Activated CD4-positive, alpha-beta T cell treated with anti-CD3 and anti-CD28 coated beads for 24 hours (primary cell): ENCODE data around the gene FGFBP3.
"Not testable (repeated sequence)": the region's sequence is repeated elsewhere in the genome, so short reads cannot be mapped to it uniquely, and the experiment has no call there.

Experiments
- DNase-seq, 2 donors: peaks; one replicate each; pipeline ENCODE4 v3.0.0-alpha.2; 2020; ENCODE audit warnings: low read depth in 2 of 2

FGFBP3 gene

DNA sequence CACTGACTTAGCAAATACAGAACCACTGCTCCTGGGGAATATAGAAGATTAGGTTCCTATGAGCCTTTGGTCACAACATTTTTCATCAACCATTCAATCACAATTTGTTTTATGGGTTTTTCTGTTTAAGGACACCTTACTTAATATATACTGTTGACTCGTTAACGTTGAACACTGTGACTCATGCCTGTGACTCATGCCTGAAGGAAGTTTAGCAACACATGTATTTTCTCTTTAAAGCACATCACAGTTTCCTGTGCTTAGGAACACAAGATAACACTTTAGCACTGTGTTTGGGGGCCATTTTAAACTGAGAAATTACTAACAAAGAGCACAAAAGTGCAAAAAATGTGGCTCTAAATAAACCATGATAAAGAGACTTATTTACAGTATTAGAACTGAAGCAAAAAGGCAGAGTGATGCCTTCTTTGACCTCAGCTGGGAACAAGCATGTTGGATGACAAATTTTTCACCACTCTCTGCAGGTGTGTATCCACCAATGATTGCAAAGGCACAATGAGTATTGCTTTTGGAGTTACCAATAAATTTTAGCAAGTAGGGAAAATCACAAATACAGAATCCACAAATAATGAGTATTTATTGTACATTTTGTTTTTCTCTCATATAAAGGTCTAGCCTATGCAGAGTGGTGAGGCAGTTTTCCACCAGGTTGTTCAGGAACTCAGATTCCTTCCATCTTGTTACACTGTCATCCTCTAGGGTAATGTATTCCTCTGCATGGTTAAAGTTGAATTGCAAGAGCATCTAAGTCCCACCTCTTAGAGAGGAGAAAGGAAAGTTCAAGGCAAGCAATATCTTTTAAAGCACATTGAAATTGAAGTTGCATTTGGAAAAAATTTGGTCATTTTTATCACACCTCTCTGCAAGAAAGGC lies 7.3 kb downstream of the FGFBP3 start:
- DNase-seq: peak in 1 of 2 donors; percentile 31

DNA sequence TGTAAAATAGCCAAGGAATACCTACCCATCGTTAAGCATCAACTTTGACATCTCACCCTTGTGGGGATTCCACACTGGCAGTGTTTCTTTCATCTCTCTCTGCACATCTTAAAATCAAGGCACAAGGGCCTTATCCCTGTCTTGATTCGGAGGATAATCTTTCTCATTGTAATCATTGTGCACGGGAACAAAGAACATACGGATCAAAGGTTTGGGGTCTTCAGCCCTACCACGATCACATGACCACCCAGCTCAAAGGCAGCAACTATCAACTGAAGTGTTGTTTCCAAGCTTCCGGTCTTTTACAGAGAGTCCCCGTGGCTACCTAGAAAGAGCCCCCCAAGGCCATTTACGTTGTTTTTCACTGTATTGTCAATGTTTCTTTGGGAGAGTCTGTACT lies 11.9 kb downstream of the FGFBP3 start:
- DNase-seq: no peak

DNA sequence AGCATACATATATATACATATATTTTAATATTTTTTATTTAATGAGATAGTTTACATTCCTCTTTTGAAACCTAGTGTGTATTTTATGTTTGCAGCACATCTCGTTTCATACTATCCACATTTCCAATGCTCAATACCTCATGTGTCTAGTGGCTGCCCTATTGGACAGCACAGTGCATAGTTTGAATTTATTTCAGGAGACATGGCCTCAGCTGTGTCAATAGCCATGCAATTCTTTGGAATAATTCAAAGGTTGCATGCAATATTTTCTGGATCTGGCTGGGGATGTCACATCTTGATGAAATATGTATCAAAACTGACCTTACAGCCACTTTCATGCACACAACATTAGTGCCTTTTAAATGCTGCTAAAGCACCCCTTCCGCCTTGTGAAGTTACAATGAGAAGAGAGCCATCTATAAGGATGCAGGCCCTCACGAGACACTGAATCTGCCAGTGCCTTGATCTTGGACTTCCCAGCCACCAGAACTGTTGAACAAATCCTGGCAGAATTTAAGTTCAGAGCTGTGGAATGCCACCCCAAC lies 13.0 kb downstream of the FGFBP3 start:
- no peak for DNase-seq

DNA sequence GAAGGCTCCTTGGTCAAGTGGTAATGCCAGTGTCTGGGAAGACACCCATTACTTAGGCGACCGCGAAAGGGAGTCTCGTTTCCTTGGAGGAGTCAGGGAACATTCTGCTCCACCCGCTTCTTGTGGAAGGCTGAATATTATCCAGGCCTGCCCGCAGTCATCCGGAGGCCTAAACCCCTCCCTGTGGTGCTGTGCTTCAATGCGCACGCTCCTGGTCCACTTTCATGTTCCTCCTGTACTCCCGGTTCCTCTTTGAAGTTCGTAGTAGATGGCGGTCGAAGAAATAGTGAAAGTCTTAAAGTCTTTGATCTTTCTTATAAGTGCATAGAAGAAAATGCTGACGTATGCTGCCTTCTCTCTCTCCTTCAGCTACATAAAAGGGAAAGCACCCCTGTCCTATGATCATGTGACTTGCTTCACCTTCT lies 15.0 kb downstream of the FGFBP3 start:
- DNase-seq: not testable (repeated sequence)

DNA sequence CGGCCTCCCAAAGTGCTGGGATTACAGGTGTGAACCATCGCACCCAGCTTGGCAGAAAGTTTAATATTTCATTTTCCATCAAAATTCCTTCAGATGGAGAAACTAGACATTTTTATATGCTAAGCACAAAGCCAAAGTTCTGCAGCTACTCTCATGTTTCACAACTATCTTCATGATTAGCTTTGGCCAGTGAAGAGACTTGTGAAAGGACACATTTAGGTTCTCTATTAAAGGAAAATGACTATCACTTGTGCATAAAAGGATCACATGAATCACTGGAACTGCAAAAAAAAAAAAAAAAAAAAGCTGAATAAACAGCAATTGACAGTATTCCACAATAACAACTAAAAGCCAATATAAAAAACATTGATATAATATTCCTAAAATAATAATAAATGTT lies 16.2 kb downstream of the FGFBP3 start:
- no peak for DNase-seq

DNA sequence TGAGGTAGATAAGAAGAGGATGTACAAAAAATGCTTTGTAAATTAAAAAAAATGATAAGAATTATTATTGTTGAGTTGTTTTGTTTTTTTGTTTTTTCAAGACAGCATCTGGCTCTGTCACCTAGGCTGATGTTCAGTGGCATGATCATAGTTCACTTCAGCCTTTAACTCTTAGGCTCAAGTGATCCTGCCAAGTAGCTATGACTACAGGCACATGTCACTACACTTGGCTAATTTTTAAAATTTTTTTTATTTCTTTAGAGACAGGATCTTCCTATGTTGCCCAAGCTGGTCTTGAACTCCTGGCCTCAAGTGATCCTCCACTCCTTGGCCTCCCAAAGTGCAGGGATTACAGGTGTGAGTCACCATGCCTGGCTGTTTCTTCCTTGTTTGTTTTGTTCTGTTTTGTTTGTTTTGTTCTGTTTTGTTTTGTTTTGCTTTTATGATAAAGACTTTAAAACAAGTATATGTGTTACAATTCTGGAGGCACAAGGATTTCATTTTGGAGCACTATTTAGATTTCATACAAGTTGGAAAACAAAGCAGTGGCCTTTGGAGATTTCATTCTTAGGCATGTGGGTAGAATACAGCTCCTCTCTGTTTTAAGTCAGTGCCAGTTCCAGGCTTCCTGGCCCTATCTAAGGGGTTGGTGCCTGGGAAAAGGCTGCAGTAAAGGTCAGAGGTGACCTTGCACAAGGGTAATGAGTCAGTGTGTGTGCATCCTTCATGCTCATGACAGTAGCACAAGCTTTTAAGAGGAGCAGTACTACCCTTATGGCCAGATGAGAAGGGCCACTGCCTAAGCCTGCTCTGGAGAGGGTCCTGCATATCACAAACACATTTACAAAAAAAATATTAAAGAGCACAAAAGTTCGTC lies 17.9 kb downstream of the FGFBP3 start:
- no peak for DNase-seq

DNA sequence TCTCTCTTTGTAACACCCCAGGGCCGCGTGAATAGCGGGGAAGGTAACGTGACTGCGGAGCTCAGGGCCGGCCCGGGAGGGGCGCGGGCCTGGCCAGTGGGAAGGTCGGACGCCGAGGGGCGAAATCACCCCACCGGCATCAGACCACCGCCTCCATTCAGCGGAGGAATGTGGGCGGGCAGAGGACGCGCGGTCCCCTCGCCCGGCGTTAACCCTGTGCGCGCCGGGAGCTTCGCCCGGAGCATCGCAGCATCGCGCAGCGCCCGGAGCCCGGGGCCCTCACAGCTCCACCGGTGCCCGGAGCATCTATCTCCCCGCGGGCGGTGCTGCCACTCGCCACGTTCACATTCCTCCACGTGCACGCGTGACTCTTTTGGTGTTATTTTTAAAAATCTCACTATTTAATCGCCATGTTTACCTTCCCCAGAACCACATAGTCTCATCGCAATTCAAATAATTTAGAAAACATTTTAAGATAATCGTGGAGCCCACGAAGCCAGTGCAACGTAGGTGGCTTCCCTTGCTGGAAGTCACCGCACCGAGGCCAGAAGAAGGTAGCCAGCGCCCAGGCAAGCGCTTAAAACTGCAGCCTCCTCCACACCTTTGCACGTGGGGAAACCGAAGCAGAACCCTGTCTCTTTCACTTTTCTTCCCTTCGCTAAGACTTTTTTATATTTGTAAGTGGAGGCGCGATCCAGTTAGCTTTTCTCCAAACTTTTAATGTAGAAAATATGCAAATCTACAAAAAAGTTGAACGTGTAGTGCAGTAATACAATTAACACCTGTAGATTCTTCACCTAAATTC lies 21.8 kb downstream of the FGFBP3 start:
- DNase-seq: no peak

DNA sequence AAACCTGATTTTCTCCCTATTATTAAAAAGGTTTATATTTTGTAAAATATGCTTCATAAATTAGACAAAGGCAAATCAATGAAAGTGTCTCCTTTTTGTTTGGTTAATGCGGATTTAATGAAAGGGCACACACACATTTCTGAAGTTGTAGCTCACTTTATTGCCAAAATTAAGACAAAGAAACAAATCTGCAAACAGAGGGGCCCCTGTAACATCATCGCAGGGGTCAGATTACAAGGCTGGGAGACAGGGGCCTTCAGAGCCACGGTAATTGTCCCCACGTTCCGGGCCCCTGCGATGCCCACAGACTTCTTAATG lies 22.4 kb downstream of the FGFBP3 start:
- DNase-seq: no peak

DNA sequence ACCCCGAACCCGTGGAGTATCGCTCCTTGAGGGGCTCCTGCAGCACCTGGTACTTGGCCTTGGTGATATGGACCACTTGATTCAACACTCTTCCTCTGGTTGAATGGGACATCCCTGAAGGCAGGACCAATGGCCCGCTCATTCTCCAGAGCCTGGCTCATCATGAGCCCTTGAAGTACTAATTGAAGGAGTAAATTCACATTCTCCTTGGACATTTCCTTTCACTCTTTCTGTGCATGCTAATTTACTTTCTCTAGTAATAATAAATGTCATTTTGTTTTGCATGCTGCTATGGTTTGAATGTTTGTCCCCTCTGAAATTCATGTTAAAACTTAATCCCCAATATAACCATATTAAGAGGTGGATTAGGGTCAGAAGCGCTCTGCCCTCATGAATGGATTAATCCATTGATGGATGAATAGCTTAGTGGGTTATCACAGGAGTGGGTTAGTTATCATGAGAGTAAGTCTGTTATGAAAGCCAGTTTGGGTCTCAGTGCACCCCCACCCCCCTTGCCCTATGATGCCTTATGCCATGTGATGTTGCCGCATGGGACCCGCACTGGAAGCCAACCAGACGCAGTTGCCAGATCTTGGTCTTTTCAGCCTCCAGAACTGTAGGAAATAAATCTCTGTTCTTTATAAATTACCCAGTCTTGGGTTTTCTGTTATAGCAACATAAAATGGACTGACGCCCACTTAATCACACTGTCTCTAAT lies 23.8 kb downstream of the FGFBP3 start:
- no peak for DNase-seq

DNA sequence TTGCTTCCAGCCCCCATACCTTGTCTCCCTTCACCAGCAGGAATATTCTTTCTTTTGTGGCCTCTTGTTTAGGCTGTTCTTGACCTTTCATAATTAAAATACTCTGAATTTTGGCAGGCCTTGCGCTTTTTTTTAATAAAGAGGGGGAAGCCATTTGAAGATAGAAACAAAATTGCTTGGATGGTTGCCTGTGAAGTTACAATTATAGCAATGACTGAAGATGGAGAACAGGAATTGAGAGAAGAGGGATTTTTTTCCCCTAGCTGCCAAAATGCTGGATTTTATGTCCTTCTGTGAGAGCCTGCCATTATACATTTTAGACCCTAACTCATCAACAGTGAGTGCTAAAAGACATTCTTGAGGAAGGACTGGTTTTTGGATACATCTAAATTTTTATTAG lies 24.8 kb downstream of the FGFBP3 start:
- DNase-seq: no peak

DNA sequence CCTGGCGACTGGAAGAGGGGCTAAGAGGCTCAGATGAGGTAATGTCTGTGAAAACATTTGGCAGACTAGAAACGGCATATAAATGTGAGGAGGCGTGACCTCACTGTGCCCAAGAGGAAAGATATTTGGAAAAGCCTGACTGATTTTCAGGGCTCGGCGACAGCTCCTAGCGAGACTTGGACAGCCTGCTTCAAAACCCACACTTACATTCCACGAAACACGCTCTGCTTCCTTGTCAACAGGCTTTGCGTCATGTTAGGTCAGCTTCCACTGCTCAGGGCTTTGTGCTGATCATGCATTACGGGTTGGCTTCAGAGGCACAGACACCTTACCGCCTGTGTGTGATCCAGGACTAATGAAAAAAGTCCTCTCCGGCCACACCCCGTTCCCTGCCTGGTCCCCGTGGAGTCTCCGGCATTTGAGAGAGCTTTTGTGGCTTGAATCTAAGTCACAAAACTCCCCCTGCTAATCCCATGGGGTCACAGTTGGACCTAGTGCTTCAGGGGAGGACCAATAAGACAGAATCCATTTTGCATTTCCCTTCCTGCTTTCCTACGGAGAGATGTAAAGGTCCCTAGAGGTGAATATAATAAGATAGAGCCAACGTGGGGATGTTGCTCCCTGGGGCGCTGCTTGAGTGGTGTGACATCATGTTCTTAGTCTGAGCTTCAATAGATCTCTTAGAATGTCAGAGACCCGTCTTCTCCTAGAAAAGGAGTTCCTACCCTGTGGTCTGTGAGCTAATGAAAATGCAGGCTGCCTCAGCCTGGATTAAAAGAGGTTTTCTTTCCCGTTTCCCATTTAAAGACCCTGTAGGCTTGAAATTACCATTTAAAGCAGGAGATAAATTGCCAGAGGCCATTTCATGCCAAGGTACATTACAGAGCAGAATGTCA lies 25.5 kb downstream of the FGFBP3 start:
- no peak for DNase-seq

DNA sequence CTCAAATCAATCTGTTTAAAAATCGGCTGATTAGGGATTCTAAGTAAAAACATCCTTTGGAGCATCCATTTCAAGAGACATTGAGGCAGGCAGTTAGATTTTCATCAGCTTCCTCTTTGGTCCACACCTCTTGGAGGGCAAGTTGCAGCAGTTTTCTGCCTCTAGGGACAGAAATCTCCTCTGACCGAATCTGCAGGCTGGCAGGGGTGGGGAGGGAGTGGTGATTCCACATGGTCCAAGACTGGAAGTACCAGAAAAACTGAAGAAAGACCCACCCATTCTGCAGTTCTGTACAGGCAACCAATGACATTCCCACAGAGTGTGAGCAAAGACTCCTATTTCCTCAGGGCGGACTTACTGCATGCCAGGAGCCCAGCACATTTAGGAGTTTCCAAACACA lies 29.0 kb downstream of the FGFBP3 start:
- no peak for DNase-seq

DNA sequence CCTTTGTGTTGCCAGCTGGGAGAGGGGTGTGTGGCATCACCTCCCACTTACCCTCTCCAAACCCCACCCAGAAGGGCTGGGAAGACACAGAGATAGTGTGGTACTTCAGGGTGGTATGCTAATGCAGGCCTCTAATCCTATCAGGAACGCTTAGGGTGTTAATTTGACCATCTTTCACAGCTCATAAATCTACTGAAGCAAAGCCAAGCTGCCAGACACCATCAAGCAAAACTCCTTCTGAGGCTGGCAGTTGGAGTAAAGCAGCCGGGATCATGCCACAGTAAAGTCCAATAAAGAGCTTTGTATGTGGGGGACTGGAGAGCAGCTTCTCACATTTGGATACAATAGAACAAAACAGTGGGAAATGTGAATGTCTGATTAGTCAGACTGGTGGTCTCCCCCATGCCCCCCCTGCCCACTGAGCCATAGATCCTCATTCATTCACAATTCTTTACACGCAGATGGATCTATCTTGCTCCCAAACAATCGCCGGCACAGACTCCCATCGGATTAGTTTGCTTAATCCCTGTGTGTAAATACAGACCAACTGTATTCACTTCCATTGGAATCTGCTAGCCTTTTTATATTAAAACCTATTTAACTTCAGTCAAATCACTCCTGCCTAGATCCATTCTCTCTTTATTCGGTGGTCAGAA lies 29.6 kb downstream of the FGFBP3 start:
- no peak for DNase-seq

DNA sequence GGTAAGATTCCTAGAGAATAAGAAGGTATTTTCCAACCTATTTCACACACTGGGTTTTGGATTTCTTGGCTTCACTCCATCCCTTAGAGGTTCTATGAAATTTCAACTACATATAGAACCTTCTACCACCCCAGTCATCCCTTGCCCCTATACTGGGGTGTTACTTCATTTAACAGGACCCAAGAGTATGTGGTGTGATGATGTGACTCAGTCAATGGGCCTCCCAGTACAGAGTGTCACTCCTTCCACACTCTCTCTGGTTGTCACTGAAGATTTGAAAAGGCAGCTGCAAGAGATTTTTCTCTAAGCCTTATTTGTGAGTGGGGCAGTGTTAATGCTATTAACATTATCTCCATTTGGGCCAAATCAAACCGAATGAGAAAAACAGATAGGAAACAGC lies 33.5 kb downstream of the FGFBP3 start:
- no peak for DNase-seq

DNA sequence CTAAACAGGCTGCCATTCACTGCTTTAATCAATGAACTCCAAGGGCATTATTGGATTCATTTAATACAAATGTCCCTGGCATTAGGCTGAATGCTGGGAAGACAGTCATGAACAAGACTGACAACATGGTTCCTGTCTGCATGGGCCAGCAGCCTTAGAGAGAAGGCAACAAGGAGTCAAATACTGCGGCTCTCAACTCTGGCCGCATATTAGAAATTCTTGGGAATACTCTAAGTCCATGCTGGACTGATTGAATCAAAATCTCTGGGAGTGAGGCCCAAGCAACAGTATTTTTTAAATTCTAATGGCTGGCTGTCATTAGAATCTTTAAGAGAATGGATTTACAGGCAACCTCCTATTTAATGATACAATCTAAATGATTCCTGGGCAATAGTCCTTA lies 34.1 kb downstream of the FGFBP3 start:
- no peak for DNase-seq

DNA sequence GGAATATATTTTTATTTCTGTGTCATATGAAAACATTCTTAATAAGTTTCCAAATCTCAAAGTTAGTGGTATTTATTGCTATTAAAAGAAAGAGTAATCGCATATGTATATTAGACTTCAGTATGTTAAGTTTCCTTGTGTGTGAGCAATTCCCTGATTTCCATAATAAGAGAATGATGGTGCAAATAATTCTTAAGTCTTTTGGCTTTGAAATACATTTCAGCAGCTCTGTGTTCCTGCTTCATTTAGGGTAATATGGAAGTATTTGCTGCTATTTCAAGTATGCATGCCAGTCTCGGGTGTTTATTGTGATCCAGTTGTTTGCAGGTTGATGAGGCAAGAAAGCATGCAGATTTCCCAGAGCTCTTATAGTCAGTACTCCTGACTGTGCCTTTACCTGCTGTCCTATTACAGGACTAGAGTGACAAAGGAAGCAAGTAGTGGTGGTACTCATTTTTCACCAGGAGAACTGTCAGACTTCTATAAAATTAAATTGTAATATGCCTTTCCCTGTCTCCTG lies 43.7 kb downstream of the FGFBP3 start:
- DNase-seq: no peak

DNA sequence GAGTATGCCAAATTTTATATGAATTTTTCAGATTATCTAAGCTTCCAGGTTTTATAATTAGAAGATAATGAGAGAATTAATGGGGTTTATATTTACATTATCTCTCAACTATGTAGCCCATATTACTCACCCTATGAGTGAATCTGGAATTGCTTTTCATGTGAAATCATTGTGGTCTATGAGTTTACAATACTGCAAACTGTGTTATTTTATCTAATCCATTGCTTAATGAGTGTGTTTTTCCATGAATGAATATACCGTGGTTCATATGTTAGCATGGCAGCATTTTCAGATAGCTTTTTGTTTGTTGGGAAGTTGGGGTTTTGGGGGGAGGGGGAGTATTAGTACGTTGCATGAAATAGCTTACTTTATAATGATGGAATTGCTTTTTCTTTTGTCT lies 44.5 kb downstream of the FGFBP3 start:
- no peak for DNase-seq

DNA sequence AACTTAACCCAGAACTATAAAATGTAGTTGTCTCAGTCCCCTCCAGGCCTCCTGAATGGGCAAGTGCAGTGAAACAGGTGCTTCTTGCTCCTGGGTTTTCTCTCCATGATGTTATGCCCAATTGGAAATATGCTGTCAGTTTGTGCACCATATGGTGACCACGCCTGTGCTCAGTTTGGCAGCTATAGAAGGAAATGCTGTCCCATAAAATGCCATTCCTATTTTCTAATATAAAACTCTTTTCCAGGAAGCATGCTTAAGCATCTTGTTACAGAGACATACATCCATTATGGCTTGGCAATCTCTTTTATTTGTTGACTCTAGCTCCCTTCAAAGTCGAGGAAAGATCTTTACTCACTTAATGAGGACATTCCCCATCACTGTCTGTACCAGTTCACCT lies 45.2 kb downstream of the FGFBP3 start:
- DNase-seq: no peak

DNA sequence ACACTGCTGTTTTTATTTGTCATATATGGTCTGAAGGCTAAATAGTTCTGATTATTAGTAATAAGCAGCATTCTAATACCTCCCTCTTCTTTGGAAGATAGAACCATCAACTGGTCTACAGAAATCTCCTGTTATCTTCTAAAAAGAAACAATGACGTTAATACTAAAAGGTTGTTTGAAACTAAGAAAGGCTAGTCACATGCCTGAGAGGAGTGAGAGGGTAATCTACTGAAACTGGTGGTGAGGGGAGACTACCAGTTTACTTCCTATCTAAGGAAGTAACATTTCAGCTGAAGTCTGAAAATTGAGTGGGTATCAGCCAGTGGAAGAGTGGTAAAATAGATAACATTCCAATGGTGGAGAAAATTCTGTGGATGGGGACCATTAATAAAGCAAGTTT lies 48.4 kb downstream of the FGFBP3 start:
- no peak for DNase-seq
